HK-2 (cell line): Measurements from ENCODE around the gene TOP3A.

Experiments used
- DNase-seq: peaks from one replicate; pipeline ENCODE4 v3.0.0-alpha.2; 2018; ENCODE audit not compliant: unreplicated experiment

TOP3A gene

GRCh38 chr17:18277076-18277475 is 37.7 kb downstream of the TOP3A start:
- DNase-seq, result no peak

- DNase-seq, result no peak
These were observed 44.5 kb downstream of the TOP3A start for GRCh38 chr17:18270046-18270931.

- peak; percentile 71 for DNase-seq
These were observed 46.7 kb downstream of the TOP3A start for GRCh38 chr17:18267927-18268711.

GRCh38 chr17:18267366-18267765 is 47.4 kb downstream of the TOP3A start:
- DNase-seq, result no peak

- no peak for DNase-seq
These were observed 50.7 kb downstream of the TOP3A start for GRCh38 chr17:18263885-18264682.

- DNase-seq, result no peak
These were observed 52.2 kb downstream of the TOP3A start for GRCh38 chr17:18262641-18263040.

GRCh38 chr17:18262111-18262510 is 52.7 kb downstream of the TOP3A start:
- no peak for DNase-seq

GRCh38 chr17:18261659-18262058 is 53.1 kb downstream of the TOP3A start:
- DNase-seq, result no peak

- peak; percentile 89 for DNase-seq
These were observed 53.7 kb downstream of the TOP3A start for GRCh38 chr17:18261146-18261515.

GRCh38 chr17:18260332-18261145 is 54.3 kb downstream of the TOP3A start, which contains the start of gene MIEF2:
MIEF2 (plus strand) TSS chr17:18260662; CDS start chr17:18262721, 2,059 bp downstream.
- DNase-seq, result peak; percentile 95

- DNase-seq, result peak; percentile 49
These were observed 55.0 kb downstream of the TOP3A start for GRCh38 chr17:18259621-18260331.

- DNase-seq, result peak; percentile 66
These were observed 56.3 kb downstream of the TOP3A start, which contains the start of gene FLII for GRCh38 chr17:18258356-18259038. FLII (minus strand) TSS chr17:18258738; CDS start chr17:18258690, 48 bp downstream.

GRCh38 chr17:18257982-18258355 is 56.8 kb downstream of the TOP3A start:
- peak; percentile 93 for DNase-seq

- peak; percentile 78 for DNase-seq
These were observed 57.4 kb downstream of the TOP3A start for GRCh38 chr17:18257268-18257981.

- no peak for DNase-seq
These were observed 58.0 kb downstream of the TOP3A start for GRCh38 chr17:18256776-18257175.

GRCh38 chr17:18256351-18256750 is 58.4 kb downstream of the TOP3A start:
- no peak for DNase-seq

GRCh38 chr17:18254888-18255649 is 59.7 kb downstream of the TOP3A start:
- DNase-seq, result no peak
